Measurements from ENCODE around the gene TEX22. TPM values are rescaled to one million over a fixed set of nuclear protein-coding genes. Genes with fewer than 3 reads are reported as not detected.

The TEX22 gene
- total and polyA plus RNA-seq, 4 donors = 0.02 to 0.14 (median 0.08) TPM; not detected in 1

- H3K9ac ChIP-seq (ENCODE audit: low read depth in 1 of 2, low read length in 2 of 2) = no peak overlapping the region
- WGBS = 85% methylated on average over 32 of the region's 32 CpGs
- H3K27me3 ChIP-seq (ENCODE audit: control insufficient read depth in 4 of 4, insufficient read depth in 4 of 4, low read length in 3 of 4) = no peaks in the 10 kb centered on the region
- no peak overlapping the region for H3K4me3 ChIP-seq (ENCODE audit: low read depth in 1 of 3, low read length in 3 of 3)
- peaks cover 0 to 5% (median 2%) of the 10 kb centered on the region in 4 donors for H3K36me3 ChIP-seq (ENCODE audit: control insufficient read depth in 4 of 4, insufficient read depth in 3 of 4, low read depth in 1 of 4, low read length in 3 of 4)
- H3K4me1 ChIP-seq (ENCODE audit: control insufficient read depth in 4 of 4, insufficient read depth in 4 of 4, low read length in 3 of 4) = peaks cover 16 to 37% (median 24%) of the 10 kb centered on the region in 4 donors
- no peak for DNase-seq (ENCODE audit: low spot score)
- H3K27ac ChIP-seq (ENCODE audit: low read depth in 1 of 2, low read length in 2 of 2) = peak overlapping the region in 1 of 2 donors; percentile 25
- no peaks in the 10 kb centered on the region for H3K9me3 ChIP-seq (ENCODE audit: control insufficient read depth in 4 of 4, low read length in 3 of 4)
- no peak for TF ChIP-seq SP1 (IDR thresholded peaks at IDR 0.05)
- no peak for TF ChIP-seq HNF4G (IDR thresholded peaks at IDR 0.05)
- no peak for TF ChIP-seq YY1 (IDR thresholded peaks at IDR 0.05)
- no peak for TF ChIP-seq GABPA (IDR thresholded peaks at IDR 0.05 in 1 of 2, conservative IDR thresholded peaks at IDR 0.05 in 1 of 2)
- TF ChIP-seq MAX (IDR thresholded peaks at IDR 0.05) = no peak
- no peak for TF ChIP-seq NR2F2 (IDR thresholded peaks at IDR 0.05)
These were observed 23.6 kb downstream of the TEX22 start for GRCh38 chr14:105421723-105422615.

GRCh38 chr14:105422695-105423487 lies 24.6 kb downstream of the TEX22 start:
- peaks cover 0 to 6% (median 2%) of the 10 kb centered on the region in 4 donors for H3K36me3 ChIP-seq (ENCODE audit: control insufficient read depth in 4 of 4, insufficient read depth in 3 of 4, low read depth in 1 of 4, low read length in 3 of 4)
- H3K4me1 ChIP-seq (ENCODE audit: control insufficient read depth in 4 of 4, insufficient read depth in 4 of 4, low read length in 3 of 4) = peaks cover 16 to 37% (median 24%) of the 10 kb centered on the region in 4 donors
- TF ChIP-seq CTCF (IDR thresholded peaks at IDR 0.05; ENCODE audit: low read depth, low read length, missing input control) = no peak
- TF ChIP-seq RXRA (IDR thresholded peaks at IDR 0.05) = peak in 1 of 2 donors; percentile 44
- no peak overlapping the region for H3K9ac ChIP-seq (ENCODE audit: low read depth in 1 of 2, low read length in 2 of 2)
- no peaks in the 10 kb centered on the region for H3K27me3 ChIP-seq (ENCODE audit: control insufficient read depth in 4 of 4, insufficient read depth in 4 of 4, low read length in 3 of 4)
- no peaks in the 10 kb centered on the region for H3K9me3 ChIP-seq (ENCODE audit: control insufficient read depth in 4 of 4, low read length in 3 of 4)
- H3K4me3 ChIP-seq (ENCODE audit: low read depth in 1 of 3, low read length in 3 of 3) = no peak overlapping the region
- WGBS = 77% methylated on average over 21 of the region's 21 CpGs
- peak overlapping the region in 1 of 2 donors; percentile 12 for H3K27ac ChIP-seq (ENCODE audit: low read depth in 1 of 2, low read length in 2 of 2)
- DNase-seq (ENCODE audit: low spot score) = no peak

- peaks cover 16 to 37% (median 24%) of the 10 kb centered on the region in 4 donors for H3K4me1 ChIP-seq (ENCODE audit: control insufficient read depth in 4 of 4, insufficient read depth in 4 of 4, low read length in 3 of 4)
- TF ChIP-seq YY1 (IDR thresholded peaks at IDR 0.05) = no peak
- TF ChIP-seq FOXA2 (IDR thresholded peaks at IDR 0.05) = no peak
- no peak for TF ChIP-seq ZBTB33 (IDR thresholded peaks at IDR 0.05)
- TF ChIP-seq EGR1 (IDR thresholded peaks at IDR 0.05; ENCODE audit: low read depth in 2 of 2) = no peak
- TF ChIP-seq TAF1 (conservative IDR thresholded peaks at IDR 0.05) = no peak
- no peak for TF ChIP-seq NR2F2 (IDR thresholded peaks at IDR 0.05)
- TF ChIP-seq ATF3 (IDR thresholded peaks at IDR 0.05) = no peak
- TF ChIP-seq RXRA (IDR thresholded peaks at IDR 0.05) = no peak
- TF ChIP-seq REST (IDR thresholded peaks at IDR 0.05) = no peak
- no peak for TF ChIP-seq GABPA (IDR thresholded peaks at IDR 0.05 in 1 of 2, conservative IDR thresholded peaks at IDR 0.05 in 1 of 2)
- no peak for TF ChIP-seq RAD21 (IDR thresholded peaks at IDR 0.05)
- TF ChIP-seq JUND (IDR thresholded peaks at IDR 0.05) = no peak
- TF ChIP-seq SP1 (IDR thresholded peaks at IDR 0.05) = no peak
These were observed 25.3 kb downstream of the TEX22 start for GRCh38 chr14:105423488-105424195.

More at GRCh38 chr14:105423488-105424195, 25.3 kb downstream of the TEX22 start:
- H3K9me3 ChIP-seq (ENCODE audit: control insufficient read depth in 4 of 4, low read length in 3 of 4) = no peaks in the 10 kb centered on the region
- no peak overlapping the region for H3K27ac ChIP-seq (ENCODE audit: low read depth in 1 of 2, low read length in 2 of 2)
- H3K4me3 ChIP-seq (ENCODE audit: low read depth in 1 of 3, low read length in 3 of 3) = no peak overlapping the region
- H3K36me3 ChIP-seq (ENCODE audit: control insufficient read depth in 4 of 4, insufficient read depth in 3 of 4, low read depth in 1 of 4, low read length in 3 of 4) = peaks cover 0 to 6% (median 2%) of the 10 kb centered on the region in 4 donors
- no peaks in the 10 kb centered on the region for H3K27me3 ChIP-seq (ENCODE audit: control insufficient read depth in 4 of 4, insufficient read depth in 4 of 4, low read length in 3 of 4)
- H3K9ac ChIP-seq (ENCODE audit: low read depth in 1 of 2, low read length in 2 of 2) = no peak overlapping the region
- DNase-seq (ENCODE audit: low spot score) = no peak
- WGBS = 97% methylated on average over 21 of the region's 21 CpGs

All from liver (tissue), 9 donors.